H9 (cell line): ENCODE measurements around the gene INSL3. TPM values are rescaled to one million over a fixed set of nuclear protein-coding genes. Genes with fewer than 3 reads are reported as not detected.

Source experiments
- DNase-seq: peaks from one replicate; pipeline ENCODE4 v3.0.0-alpha.2; 2017
- H2AFZ ChIP-seq: one replicate; pipeline ENCODE4 v1.6.1; 2013; ENCODE audit warnings: mild to moderate bottlenecking, low read length, control low read depth, moderate library complexity
- H2AK5ac ChIP-seq: 2 replicates; pipeline ENCODE4 v1.6.1; 2013; ENCODE audit warnings: low read length, control low read depth, mixed read lengths; ENCODE audit not compliant: insufficient read length
- H2BK120ac ChIP-seq: one replicate; pipeline ENCODE4 v1.6.1; 2013; ENCODE audit warnings: low read depth, mild to moderate bottlenecking, low read length, control low read depth, inconsistent platforms; ENCODE audit not compliant: poor library complexity, severe bottlenecking
- H2BK12ac ChIP-seq: 2 replicates; pipeline ENCODE4 v1.6.1; 2013; ENCODE audit warnings: low read length, control low read depth, mixed read lengths, low read depth; ENCODE audit not compliant: insufficient read length
- H2BK15ac ChIP-seq: 2 replicates; pipeline ENCODE4 v1.6.1; 2013; ENCODE audit warnings: low read depth, low read length, control low read depth
- H2BK20ac ChIP-seq: one replicate; pipeline ENCODE4 v1.6.1; 2013; ENCODE audit warnings: low read depth, mild to moderate bottlenecking, low read length, control low read depth, inconsistent platforms; ENCODE audit not compliant: poor library complexity, severe bottlenecking
- H2BK5ac ChIP-seq: 2 replicates; pipeline ENCODE4 v1.6.1; 2013; ENCODE audit warnings: low read length, control low read depth, mixed read lengths; ENCODE audit not compliant: insufficient read length
- H3K14ac ChIP-seq: 2 replicates; pipeline ENCODE4 v1.6.1; 2013; ENCODE audit warnings: low read length, control low read depth; ENCODE audit not compliant: insufficient read depth
- H3K18ac ChIP-seq: 2 replicates; pipeline ENCODE4 v1.6.1; 2013; ENCODE audit warnings: low read depth, mild to moderate bottlenecking, mixed read lengths, low read length, control low read depth; ENCODE audit not compliant: insufficient read length
- H3K23ac ChIP-seq: 2 replicates; pipeline ENCODE4 v1.6.1; 2013; ENCODE audit warnings: low read length, control low read depth, mixed read lengths, low read depth; ENCODE audit not compliant: insufficient read length
- H3K23me2 ChIP-seq: 2 replicates; pipeline ENCODE4 v1.6.1; 2013; ENCODE audit warnings: low read depth, mild to moderate bottlenecking, mixed read lengths, low read length, control low read depth; ENCODE audit not compliant: insufficient read length, poor library complexity, severe bottlenecking
- H3K27ac ChIP-seq: 2 replicates; pipeline ENCODE4 v1.5.1; 2013; ENCODE audit warnings: low read length, control low read depth, mixed read lengths, low read depth; ENCODE audit not compliant: insufficient read length
- H3K27me3 ChIP-seq: 2 replicates; pipeline ENCODE4 v1.6.1; 2013; ENCODE audit warnings: low read length, control low read depth, inconsistent platforms; ENCODE audit not compliant: insufficient read depth
- H3K4ac ChIP-seq: 2 replicates; pipeline ENCODE4 v1.6.1; 2013; ENCODE audit warnings: low read depth, mild to moderate bottlenecking, control low read depth, inconsistent platforms, low read length, moderate library complexity
- H3K4me1 ChIP-seq: 2 replicates; pipeline ENCODE4 v1.6.1; 2013; ENCODE audit warnings: low read length, control low read depth, inconsistent platforms; ENCODE audit not compliant: insufficient read depth
- H3K4me2 ChIP-seq: 2 replicates; pipeline ENCODE4 v1.6.1; 2013; ENCODE audit warnings: low read length, control low read depth, mixed read lengths; ENCODE audit not compliant: insufficient read length, insufficient read depth
- H3K56ac ChIP-seq: 2 replicates; pipeline ENCODE4 v1.6.1; 2013; ENCODE audit warnings: low read depth, mild to moderate bottlenecking, mixed read lengths, low read length, control low read depth; ENCODE audit not compliant: insufficient read length
- H3K79me1 ChIP-seq: 2 replicates; pipeline ENCODE4 v1.6.1; 2013; ENCODE audit warnings: low read depth, mild to moderate bottlenecking, moderate library complexity, low read length, control low read depth, inconsistent platforms; ENCODE audit not compliant: insufficient read depth, poor library complexity, severe bottlenecking
- H3K79me2 ChIP-seq: 2 replicates; pipeline ENCODE4 v1.6.1; 2013; ENCODE audit warnings: low read length, control low read depth, inconsistent platforms; ENCODE audit not compliant: insufficient read depth
- H3K9ac ChIP-seq: 2 replicates; pipeline ENCODE4 v1.6.1; 2013; ENCODE audit warnings: low read length, control low read depth, mixed read lengths; ENCODE audit not compliant: insufficient read length; ENCODE audit errors: extremely low read depth
- H3K9me3 ChIP-seq: one replicate; pipeline ENCODE4 v1.6.1; 2013; ENCODE audit warnings: low read depth, low read length, inconsistent platforms; ENCODE audit not compliant: control insufficient read depth
- H3T11ph ChIP-seq: one replicate; pipeline ENCODE4 v1.6.1; 2013; ENCODE audit warnings: mild to moderate bottlenecking, low read length, control low read depth, inconsistent platforms
- H4K20me1 ChIP-seq: one replicate; pipeline ENCODE4 v1.6.1; 2013; ENCODE audit not compliant: control insufficient read depth, insufficient read length, insufficient read depth
- H4K5ac ChIP-seq: 2 replicates; pipeline ENCODE4 v1.6.1; 2013; ENCODE audit warnings: low read depth, mild to moderate bottlenecking, mixed read lengths, low read length, control low read depth; ENCODE audit not compliant: insufficient read length
- H4K8ac ChIP-seq: replicated peaks from 2 replicates; pipeline ENCODE4 v1.6.1; 2013; ENCODE audit warnings: low read length, control low read depth, mixed read lengths, low read depth; ENCODE audit not compliant: insufficient read length
- H4K91ac ChIP-seq: 2 replicates; pipeline ENCODE4 v1.6.1; 2013; ENCODE audit warnings: low read depth, mild to moderate bottlenecking, moderate library complexity, mixed read lengths, low read length, control low read depth; ENCODE audit not compliant: insufficient read length
- H3K27ac Mint-ChIP-seq, 3 experiments: 2 replicates in 2 of 3; 3 replicates in 1 of 3; pipeline ENCODE4 v1.8.0; 2020 to 2021; ENCODE audit warnings: mixed read lengths in 3 of 3, mild to moderate bottlenecking in 1 of 3, moderate library complexity in 1 of 3
- H3K27me3 Mint-ChIP-seq: 2 replicates; pipeline ENCODE4 v1.8.0; 2021; ENCODE audit warnings: low read depth, mild to moderate bottlenecking, moderate library complexity, mixed read lengths
- H3K36me3 Mint-ChIP-seq, 3 experiments: 2 replicates in 2 of 3; 3 replicates in 1 of 3; pipeline ENCODE4 v1.8.0; 2020 to 2021; ENCODE audit warnings: low read depth in 3 of 3, mixed read lengths in 3 of 3; ENCODE audit not compliant: insufficient read depth in 1 of 3
- H3K4me1 Mint-ChIP-seq, 2 experiments: 2 replicates each; pipeline ENCODE4 v1.8.0; 2020; ENCODE audit warnings: mixed read lengths in 2 of 2
- H3K4me3 Mint-ChIP-seq, 2 experiments: 2 replicates in 1 of 2; 3 replicates in 1 of 2; pipeline ENCODE4 v1.8.0; 2020 to 2021; ENCODE audit warnings: mild to moderate bottlenecking in 2 of 2, mixed read lengths in 2 of 2, moderate library complexity in 1 of 2
- H3K9me3 Mint-ChIP-seq, 2 experiments: 2 replicates in 1 of 2; 3 replicates in 1 of 2; pipeline ENCODE4 v1.8.0; 2020; ENCODE audit warnings: mild to moderate bottlenecking in 2 of 2, mixed read lengths in 2 of 2, moderate library complexity in 1 of 2
- WGBS: extraction: QIAGEN DNeasy Blood & Tissue Kit; methylation state at CpG from one replicate; pipeline ENCODE4 v1.1.7; 2013; ENCODE audit warnings: missing lambda C conversion rate, low lambda C conversion rate, mixed read lengths; ENCODE audit not compliant: insufficient read length; ENCODE audit errors: extremely low coverage; 5-methylcytosine and 5-hydroxymethylcytosine counted together
- total RNA-seq: library from RNA; stranded (reverse); gene quantifications from 2 replicates; pipeline ENCODE4 v1.2.1, GENCODE V29; 2021
- TF ChIP-seq, protein P1 (sequence below): fragments of 200-600 bp; sonication (generic); conservative IDR thresholded peaks from 3 replicates; pipeline ENCODE4 v1.8.0; 2021; ENCODE audit warnings: antibody characterized with exemption, mild to moderate bottlenecking

The INSL3 gene
- total RNA-seq, 1 experiment from 2014 or later: 0.63 TPM

DNA sequence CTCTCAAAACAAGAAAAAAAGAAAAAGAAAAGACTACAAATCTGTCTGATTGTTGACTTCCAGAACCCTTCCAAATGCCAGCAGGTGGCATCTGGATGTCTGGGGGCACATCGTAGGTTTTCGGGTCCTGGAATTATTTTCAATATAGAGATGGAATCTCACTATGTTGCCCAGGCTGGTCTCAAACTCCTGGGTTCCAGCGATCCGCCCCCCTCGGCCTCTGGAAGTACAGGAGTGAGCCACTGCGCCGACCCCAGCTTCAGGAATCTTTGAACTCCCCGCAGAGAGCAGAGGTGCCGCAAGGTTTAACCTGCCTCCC, 26.9 kb downstream of the INSL3 start:
- Histone ChIP-seq H3K23me2 (peaks cover 12% of the 10 kb centered on the region), H2AK5ac (no peak overlapping the region), H2BK5ac (no peak overlapping the region), H3K4ac (no peak overlapping the region), H2BK12ac (no peak overlapping the region), H3K4me1 (no peaks in the 10 kb centered on the region), H3T11ph (no peak overlapping the region), H3K23ac (no peak overlapping the region), H2BK120ac (no peak overlapping the region), H3K79me2 (no peaks in the 10 kb centered on the region), H3K27ac (no peak overlapping the region), H3K18ac (no peak overlapping the region), H2BK15ac (no peak overlapping the region), H4K8ac (no peak overlapping the region), H4K20me1 (no peaks in the 10 kb centered on the region), H3K9ac (no peak overlapping the region), H4K5ac (no peak overlapping the region), H3K27me3 (no peaks in the 10 kb centered on the region; the same call in 1 of the 2 replicates), H3K4me2 (peak overlapping the region; percentile 53), H4K91ac (no peak overlapping the region), H3K56ac (no peak overlapping the region), H3K14ac (0 out of 2 replicates have a peak overlapping the region, but pooled peaks have one; percentile 57), H3K9me3 (no peaks in the 10 kb centered on the region), H2BK20ac (no peak overlapping the region), H3K79me1 (no peaks in the 10 kb centered on the region), H2AFZ (no peak overlapping the region)
- peak overlapping the region; percentile 67 to 84 for H3K4me3 Mint-ChIP-seq
- no peak for DNase-seq
- peaks cover 29% of the 10 kb centered on the region for H3K27me3 Mint-ChIP-seq
- no peaks in the 10 kb centered on the region for H3K36me3 Mint-ChIP-seq
- no CpG with 5 or more reads among the region's 9 CpGs for WGBS
- H3K27ac Mint-ChIP-seq: no peak overlapping the region
- H3K4me1 Mint-ChIP-seq: peaks cover 2 to 14% of the 10 kb centered on the region in 2 experiments; a peak in 3 of 4 replicates
- no peaks in the 10 kb centered on the region for H3K9me3 Mint-ChIP-seq
- TF ChIP-seq, protein P1, sequence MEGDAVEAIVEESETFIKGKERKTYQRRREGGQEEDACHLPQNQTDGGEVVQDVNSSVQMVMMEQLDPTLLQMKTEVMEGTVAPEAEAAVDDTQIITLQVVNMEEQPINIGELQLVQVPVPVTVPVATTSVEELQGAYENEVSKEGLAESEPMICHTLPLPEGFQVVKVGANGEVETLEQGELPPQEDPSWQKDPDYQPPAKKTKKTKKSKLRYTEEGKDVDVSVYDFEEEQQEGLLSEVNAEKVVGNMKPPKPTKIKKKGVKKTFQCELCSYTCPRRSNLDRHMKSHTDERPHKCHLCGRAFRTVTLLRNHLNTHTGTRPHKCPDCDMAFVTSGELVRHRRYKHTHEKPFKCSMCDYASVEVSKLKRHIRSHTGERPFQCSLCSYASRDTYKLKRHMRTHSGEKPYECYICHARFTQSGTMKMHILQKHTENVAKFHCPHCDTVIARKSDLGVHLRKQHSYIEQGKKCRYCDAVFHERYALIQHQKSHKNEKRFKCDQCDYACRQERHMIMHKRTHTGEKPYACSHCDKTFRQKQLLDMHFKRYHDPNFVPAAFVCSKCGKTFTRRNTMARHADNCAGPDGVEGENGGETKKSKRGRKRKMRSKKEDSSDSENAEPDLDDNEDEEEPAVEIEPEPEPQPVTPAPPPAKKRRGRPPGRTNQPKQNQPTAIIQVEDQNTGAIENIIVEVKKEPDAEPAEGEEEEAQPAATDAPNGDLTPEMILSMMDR: no peak
